IPS-18c (cell line): Measurements from ENCODE around the gene NPAS3.

Source experiments
- H3K4me3 ChIP-seq: 2 replicates; pipeline ENCODE4 v1.7.0; 2013; ENCODE audit warnings: low read depth, mild to moderate bottlenecking, low read length, moderate library complexity; ENCODE audit not compliant: insufficient read depth
- H3K9me3 ChIP-seq: one replicate; pipeline ENCODE4 v1.6.1; 2013; ENCODE audit warnings: mild to moderate bottlenecking, low read length, moderate library complexity; ENCODE audit not compliant: control insufficient read depth, insufficient read depth

NPAS3 gene

GRCh38 chr14:32985866-32986265 lies 47.2 kb downstream of the NPAS3 start:
- H3K4me3 ChIP-seq, result no peak overlapping the region
- no peaks in the 10 kb centered on the region for H3K9me3 ChIP-seq

- Histone ChIP-seq H3K9me3 (no peaks in the 10 kb centered on the region), H3K4me3 (no peak overlapping the region)
Measured at GRCh38 chr14:32986791-32987540, 48.3 kb downstream of the NPAS3 start.

GRCh38 chr14:32991691-32992090 lies 53.0 kb downstream of the NPAS3 start:
- no peak overlapping the region for H3K4me3 ChIP-seq
- no peaks in the 10 kb centered on the region for H3K9me3 ChIP-seq

GRCh38 chr14:32993921-32994320 lies 55.2 kb downstream of the NPAS3 start:
- Histone ChIP-seq H3K9me3 (no peaks in the 10 kb centered on the region), H3K4me3 (no peak overlapping the region)

- H3K4me3 ChIP-seq, result no peak overlapping the region
- no peaks in the 10 kb centered on the region for H3K9me3 ChIP-seq
Measured at GRCh38 chr14:32996343-32996742, 57.7 kb downstream of the NPAS3 start.

GRCh38 chr14:32998433-32998832 lies 59.8 kb downstream of the NPAS3 start:
- Histone ChIP-seq H3K4me3 (no peak overlapping the region), H3K9me3 (no peaks in the 10 kb centered on the region)

- no peak overlapping the region for H3K4me3 ChIP-seq
- no peaks in the 10 kb centered on the region for H3K9me3 ChIP-seq
Measured at GRCh38 chr14:33009673-33010072, 71.0 kb downstream of the NPAS3 start.

- H3K9me3 ChIP-seq, result no peaks in the 10 kb centered on the region
- no peak overlapping the region for H3K4me3 ChIP-seq
Measured at GRCh38 chr14:33010495-33010894, 71.8 kb downstream of the NPAS3 start.

GRCh38 chr14:33014710-33015109 lies 76.0 kb downstream of the NPAS3 start:
- H3K4me3 ChIP-seq, result no peak overlapping the region
- no peaks in the 10 kb centered on the region for H3K9me3 ChIP-seq

- Histone ChIP-seq H3K9me3 (no peaks in the 10 kb centered on the region), H3K4me3 (no peak overlapping the region)
Measured at GRCh38 chr14:33016613-33017012, 77.9 kb downstream of the NPAS3 start.

- Histone ChIP-seq H3K9me3 (no peaks in the 10 kb centered on the region), H3K4me3 (no peak overlapping the region)
Measured at GRCh38 chr14:33017016-33017415, 78.3 kb downstream of the NPAS3 start.

- H3K4me3 ChIP-seq, result no peak overlapping the region
- H3K9me3 ChIP-seq, result no peaks in the 10 kb centered on the region
Measured at GRCh38 chr14:33019346-33019745, 80.7 kb downstream of the NPAS3 start.

GRCh38 chr14:33026850-33027430 lies 88.3 kb downstream of the NPAS3 start:
- no peak overlapping the region for H3K4me3 ChIP-seq
- no peaks in the 10 kb centered on the region for H3K9me3 ChIP-seq

GRCh38 chr14:33029511-33029910 lies 90.8 kb downstream of the NPAS3 start:
- Histone ChIP-seq H3K4me3 (no peak overlapping the region), H3K9me3 (no peaks in the 10 kb centered on the region)

GRCh38 chr14:33030386-33030785 lies 91.7 kb downstream of the NPAS3 start:
- Histone ChIP-seq H3K4me3 (no peak overlapping the region), H3K9me3 (no peaks in the 10 kb centered on the region)

GRCh38 chr14:33035416-33036194 lies 96.9 kb downstream of the NPAS3 start:
- Histone ChIP-seq H3K9me3 (no peaks in the 10 kb centered on the region), H3K4me3 (no peak overlapping the region)

- Histone ChIP-seq H3K4me3 (no peak overlapping the region), H3K9me3 (no peaks in the 10 kb centered on the region)
Measured at GRCh38 chr14:33039311-33039710, 100.6 kb downstream of the NPAS3 start.
